Suprapubic skin (tissue), 4 donors: ENCODE results near the gene TSPOAP1. TPM values are rescaled to one million over a fixed set of nuclear protein-coding genes. Genes with fewer than 3 reads are reported as not detected.

ENCODE experiments used
- DNase-seq, 2 donors: peaks; one replicate each; pipeline ENCODE4 v3.0.0-alpha.2; 2019; ENCODE audit warnings: low spot score in 2 of 2
- H3K27ac ChIP-seq: fragments of 200-600 bp; sonication (generic); one replicate; pipeline ENCODE4 v1.5.1; 2019
- H3K27me3 ChIP-seq: fragments of 200-600 bp; sonication (generic); one replicate; pipeline ENCODE4 v1.5.1; 2019
- H3K36me3 ChIP-seq: fragments of 200-600 bp; sonication (generic); one replicate; pipeline ENCODE4 v1.5.1; 2019
- H3K4me1 ChIP-seq: fragments of 200-600 bp; sonication (generic); one replicate; pipeline ENCODE4 v1.5.1; 2019
- H3K4me3 ChIP-seq: fragments of 200-600 bp; sonication (generic); one replicate; pipeline ENCODE4 v1.5.1; 2019; ENCODE audit warnings: mild to moderate bottlenecking
- H3K9me3 ChIP-seq: fragments of 200-600 bp; sonication (generic); one replicate; pipeline ENCODE4 v1.5.1; 2019
- EP300 ChIP-seq: sonication (generic); formaldehyde crosslinking; IDR thresholded peaks from one replicate; pipeline ENCODE4 v1.6.1; 2017; ENCODE audit warnings: antibody characterized with exemption
- POLR2A ChIP-seq, 2 donors: fragments of 450-650 bp; IDR thresholded peaks; one replicate each; pipeline ENCODE4 v1.6.1; 2017; ENCODE audit warnings: antibody characterized with exemption in 2 of 2, mild to moderate bottlenecking in 2 of 2, moderate library complexity in 2 of 2
- POLR2AphosphoS5 ChIP-seq, 3 donors: sonication (generic); formaldehyde crosslinking; IDR thresholded peaks; one replicate each; pipeline ENCODE4 v1.6.1; 2017; ENCODE audit warnings: antibody characterized with exemption in 3 of 3
- WGBS: methylation state at CpG from one replicate; pipeline ENCODE4 v1.1.5; 2018; 5-methylcytosine and 5-hydroxymethylcytosine counted together
- total RNA-seq, 4 donors: library from RNA; depleted of rRNA; stranded (reverse); fragments of >200 nt; gene quantifications; one replicate each; pipeline ENCODE4 v1.1.0, GENCODE V29; 2016
- TF ChIP-seq, protein P1 (sequence below), 2 donors: fragments of 200-600 bp in 1 of 2; fragments of 450-650 bp in 1 of 2; sonication (generic) in 1 of 2; IDR thresholded peaks; one replicate each; pipeline ENCODE4 v1.5.1; 2016 to 2019; ENCODE audit warnings: antibody characterized with exemption in 2 of 2, mild to moderate bottlenecking in 1 of 2, moderate library complexity in 1 of 2

The TSPOAP1 gene
- total RNA-seq, 4 donors from 2014 or later = 6.8 to 26.9 (median 12.4) TPM

DNA sequence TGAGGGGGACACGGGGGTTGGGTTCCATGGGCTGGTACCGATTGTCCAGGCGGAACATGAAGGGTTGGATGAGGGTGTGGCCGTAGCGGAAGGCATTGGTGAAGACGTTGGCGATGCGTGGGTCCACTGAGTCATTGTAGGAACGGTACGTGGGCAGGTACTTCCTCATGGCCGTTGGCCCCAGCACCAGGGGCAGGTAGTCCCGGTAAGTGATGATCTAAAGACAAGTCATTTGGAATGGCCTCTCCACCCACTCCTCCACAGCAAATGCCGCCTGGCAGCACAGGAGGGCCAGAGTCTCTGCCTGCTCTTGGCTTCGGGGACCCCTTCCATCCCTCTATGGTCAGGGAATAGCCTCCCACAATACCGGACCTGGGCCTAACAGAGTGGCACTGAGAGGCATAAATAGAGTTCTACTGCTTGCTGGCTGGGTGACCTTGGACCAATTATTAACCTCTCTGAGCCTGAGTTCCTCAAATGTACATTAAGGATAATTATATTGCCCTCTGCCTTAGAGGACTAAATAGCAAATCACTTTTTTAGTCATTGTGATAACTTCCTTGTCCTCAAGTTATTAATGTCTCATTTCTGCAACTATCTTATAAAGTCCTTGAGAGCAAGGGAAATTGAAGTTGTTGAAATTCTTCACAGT, 55.0 kb downstream of the TSPOAP1 start:
- no peak overlapping the region for H3K27ac ChIP-seq
- TF ChIP-seq POLR2AphosphoS5 (IDR thresholded peaks at IDR 0.05) (no peak), EP300 (no peak), POLR2A (IDR thresholded peaks at IDR 0.05) (no peak)
- TF ChIP-seq, protein P1, sequence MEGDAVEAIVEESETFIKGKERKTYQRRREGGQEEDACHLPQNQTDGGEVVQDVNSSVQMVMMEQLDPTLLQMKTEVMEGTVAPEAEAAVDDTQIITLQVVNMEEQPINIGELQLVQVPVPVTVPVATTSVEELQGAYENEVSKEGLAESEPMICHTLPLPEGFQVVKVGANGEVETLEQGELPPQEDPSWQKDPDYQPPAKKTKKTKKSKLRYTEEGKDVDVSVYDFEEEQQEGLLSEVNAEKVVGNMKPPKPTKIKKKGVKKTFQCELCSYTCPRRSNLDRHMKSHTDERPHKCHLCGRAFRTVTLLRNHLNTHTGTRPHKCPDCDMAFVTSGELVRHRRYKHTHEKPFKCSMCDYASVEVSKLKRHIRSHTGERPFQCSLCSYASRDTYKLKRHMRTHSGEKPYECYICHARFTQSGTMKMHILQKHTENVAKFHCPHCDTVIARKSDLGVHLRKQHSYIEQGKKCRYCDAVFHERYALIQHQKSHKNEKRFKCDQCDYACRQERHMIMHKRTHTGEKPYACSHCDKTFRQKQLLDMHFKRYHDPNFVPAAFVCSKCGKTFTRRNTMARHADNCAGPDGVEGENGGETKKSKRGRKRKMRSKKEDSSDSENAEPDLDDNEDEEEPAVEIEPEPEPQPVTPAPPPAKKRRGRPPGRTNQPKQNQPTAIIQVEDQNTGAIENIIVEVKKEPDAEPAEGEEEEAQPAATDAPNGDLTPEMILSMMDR (IDR thresholded peaks at IDR 0.05) = no peak
- no peak overlapping the region for H3K4me3 ChIP-seq
- no peaks in the 10 kb centered on the region for H3K9me3 ChIP-seq
- H3K27me3 ChIP-seq = peaks cover 12% of the 10 kb centered on the region
- WGBS = 83% methylated on average over 15 of the region's 15 CpGs
- H3K36me3 ChIP-seq = no peaks in the 10 kb centered on the region
- no peak for DNase-seq
- no peaks in the 10 kb centered on the region for H3K4me1 ChIP-seq

DNA sequence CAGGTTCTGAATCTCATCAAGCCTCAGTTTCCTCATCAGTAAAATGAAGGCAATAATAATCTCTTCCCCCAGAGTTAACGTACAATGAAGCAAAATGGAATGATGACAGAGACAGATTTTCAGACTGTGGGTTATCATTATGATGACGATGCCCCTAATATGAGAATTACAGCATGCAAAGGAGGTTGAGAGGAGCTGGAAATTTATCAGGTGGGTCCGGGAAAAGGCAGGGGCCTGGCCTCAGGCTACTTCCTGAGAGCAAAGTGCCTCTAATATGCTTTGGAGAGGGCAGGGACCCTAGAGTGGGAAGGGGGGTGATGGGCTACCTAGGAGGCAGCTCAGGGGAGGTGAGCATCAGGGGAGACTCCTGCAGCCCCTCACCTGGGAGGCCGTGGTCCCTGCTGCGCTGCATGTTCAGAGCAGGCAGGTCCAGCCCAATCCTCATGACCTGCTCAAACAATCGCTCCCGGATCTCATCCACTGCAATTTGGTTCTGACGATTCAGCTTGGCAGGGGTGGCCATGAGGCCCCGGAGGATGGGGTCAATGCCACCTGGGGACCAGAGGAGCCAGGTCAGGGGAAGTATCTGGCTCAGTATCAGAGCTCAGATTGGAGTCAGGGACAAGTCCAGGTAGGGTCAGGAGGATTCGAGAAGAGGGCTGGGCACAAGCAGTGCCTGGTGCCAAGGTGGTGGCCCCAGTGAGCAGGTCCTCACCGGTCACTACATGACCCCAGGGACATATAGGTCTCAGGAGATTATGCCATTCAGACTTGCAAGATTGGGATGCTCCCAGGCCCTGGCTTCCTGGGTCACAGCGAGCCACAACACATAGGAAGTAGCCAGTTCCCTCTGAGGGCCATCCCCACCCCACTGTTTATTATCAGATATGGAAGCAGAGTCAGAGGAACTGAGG, 56.0 kb downstream of the TSPOAP1 start:
- no peaks in the 10 kb centered on the region for H3K9me3 ChIP-seq
- no peaks in the 10 kb centered on the region for H3K4me1 ChIP-seq
- no peak overlapping the region for H3K27ac ChIP-seq
- no peak overlapping the region for H3K4me3 ChIP-seq
- no peaks in the 10 kb centered on the region for H3K36me3 ChIP-seq
- peaks cover 9% of the 10 kb centered on the region for H3K27me3 ChIP-seq
- 95% methylated on average over 9 of the region's 12 CpGs for WGBS
- TF ChIP-seq, protein P1 (IDR thresholded peaks at IDR 0.05) = no peak
- TF ChIP-seq POLR2AphosphoS5 (IDR thresholded peaks at IDR 0.05) = no peak
- no peak for TF ChIP-seq EP300
- TF ChIP-seq POLR2A (IDR thresholded peaks at IDR 0.05) = no peak
- DNase-seq = no peak

DNA sequence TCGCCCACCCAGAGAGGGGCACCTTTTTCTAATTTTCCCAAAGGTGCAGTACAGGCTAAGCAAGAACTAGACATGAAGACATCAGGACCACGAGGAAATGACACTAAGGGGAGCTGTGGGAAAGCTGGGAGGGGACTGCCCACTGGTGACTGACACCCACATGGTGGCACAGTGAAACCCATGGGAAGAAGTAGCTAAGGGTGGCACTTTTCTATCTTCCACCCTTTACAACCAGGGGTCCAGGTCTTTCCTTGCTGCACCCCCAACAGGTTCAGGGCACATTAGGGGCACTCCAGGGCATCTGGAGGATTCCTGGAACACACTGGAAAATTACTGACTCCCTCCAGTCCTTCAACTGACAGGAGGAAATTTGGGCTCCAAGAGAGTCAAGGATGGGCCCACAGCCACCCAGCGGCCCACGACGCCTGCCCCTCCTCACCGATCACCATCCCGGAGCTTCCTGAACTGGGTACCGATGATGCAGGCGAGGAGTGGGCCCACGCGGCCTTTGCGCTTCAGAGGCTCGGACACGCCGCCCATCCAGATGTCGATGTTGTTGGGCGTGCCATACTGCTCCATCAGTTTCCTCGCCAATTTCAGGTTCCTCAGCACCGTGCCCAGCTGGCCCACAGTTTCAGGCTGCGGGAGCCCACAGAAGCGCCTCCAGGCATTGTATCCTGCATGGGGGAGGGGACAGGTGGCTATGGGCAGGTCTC, 57.2 kb downstream of the TSPOAP1 start:
- no peak for DNase-seq
- WGBS = 91% methylated on average over 16 of the region's 21 CpGs
- H3K4me3 ChIP-seq = no peak overlapping the region
- TF ChIP-seq, protein P1 (IDR thresholded peaks at IDR 0.05) = no peak
- TF ChIP-seq EP300 = no peak
- TF ChIP-seq POLR2A (IDR thresholded peaks at IDR 0.05) = no peak
- TF ChIP-seq POLR2AphosphoS5 (IDR thresholded peaks at IDR 0.05) = no peak
- no peaks in the 10 kb centered on the region for H3K9me3 ChIP-seq
- H3K4me1 ChIP-seq = no peaks in the 10 kb centered on the region
- H3K36me3 ChIP-seq = no peaks in the 10 kb centered on the region
- no peak overlapping the region for H3K27ac ChIP-seq
- peaks cover 12% of the 10 kb centered on the region for H3K27me3 ChIP-seq

DNA sequence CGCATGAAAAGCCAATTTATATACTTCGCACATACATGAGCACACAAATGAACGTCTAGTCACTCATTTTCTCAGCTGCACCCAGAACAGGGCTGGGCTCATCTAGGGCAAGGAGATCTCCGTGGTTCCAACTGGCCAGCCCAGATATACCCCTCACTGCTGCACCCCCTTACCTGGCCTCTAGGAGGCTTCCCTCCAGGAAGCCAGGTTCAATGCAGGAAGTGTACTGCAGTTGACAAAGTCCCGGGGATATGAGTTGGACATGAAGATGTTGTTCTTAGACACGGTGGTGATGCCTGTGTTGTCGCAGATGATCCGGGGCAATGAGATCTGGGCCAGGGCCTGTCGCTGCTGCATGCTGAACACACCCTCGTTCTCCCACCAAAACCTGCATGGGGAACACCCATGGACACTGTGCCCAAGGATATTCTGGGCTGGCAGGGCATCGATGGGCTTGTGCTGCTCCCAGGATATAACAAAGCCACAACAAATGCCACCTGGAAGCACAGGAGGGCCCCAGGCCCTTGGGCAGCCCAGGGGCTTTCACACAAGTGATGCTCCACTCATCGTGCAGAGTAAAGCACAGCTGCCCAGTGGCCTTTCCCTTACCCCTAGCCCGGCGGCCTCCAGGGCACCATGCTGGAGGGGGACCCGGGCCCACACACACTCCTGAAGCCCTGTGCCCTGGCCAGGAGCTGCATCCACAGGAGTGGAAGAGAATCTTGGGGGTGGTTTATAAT, 57.9 kb downstream of the TSPOAP1 start:
- TF ChIP-seq EP300 (no peak), POLR2AphosphoS5 (IDR thresholded peaks at IDR 0.05) (no peak), POLR2A (IDR thresholded peaks at IDR 0.05) (no peak)
- TF ChIP-seq, protein P1 (IDR thresholded peaks at IDR 0.05) = no peak
- no peak for DNase-seq
- WGBS = 81% methylated on average over 14 of the region's 15 CpGs

More for the DNA sequence above, 57.9 kb downstream of the TSPOAP1 start:
- Histone ChIP-seq H3K4me3 (no peak overlapping the region), H3K27me3 (peaks cover 11% of the 10 kb centered on the region), H3K27ac (no peak overlapping the region), H3K36me3 (no peaks in the 10 kb centered on the region), H3K9me3 (no peaks in the 10 kb centered on the region), H3K4me1 (no peaks in the 10 kb centered on the region)
